ENCODE data around the gene BASP1.
"Not testable (repeated sequence)": the region's sequence is repeated elsewhere in the genome, so short reads cannot be mapped to it uniquely, and the experiment has no call there.

The BASP1 gene

GRCh38 chr5:17292434-17293015 lies 75.1 kb downstream of the BASP1 start:
- DNase-seq: no peak

GRCh38 chr5:17294639-17295311 lies 77.3 kb downstream of the BASP1 start:
- DNase-seq: no peak

- no peak for DNase-seq
These were observed 78.2 kb downstream of the BASP1 start for GRCh38 chr5:17295671-17296070.

GRCh38 chr5:17302106-17302505 lies 84.7 kb downstream of the BASP1 start:
- no peak for DNase-seq

GRCh38 chr5:17302604-17303003 lies 85.2 kb downstream of the BASP1 start:
- no peak for DNase-seq

GRCh38 chr5:17304282-17304681 lies 86.9 kb downstream of the BASP1 start:
- no peak for DNase-seq

- DNase-seq: no peak
These were observed 87.6 kb downstream of the BASP1 start for GRCh38 chr5:17305017-17305416.

GRCh38 chr5:17305964-17306725 lies 88.7 kb downstream of the BASP1 start:
- no peak for DNase-seq

- DNase-seq: no peak
These were observed 89.3 kb downstream of the BASP1 start for GRCh38 chr5:17306726-17307091.

GRCh38 chr5:17307440-17307839 lies 90.0 kb downstream of the BASP1 start:
- not testable (repeated sequence) for DNase-seq

- no peak for DNase-seq
These were observed 91.1 kb downstream of the BASP1 start for GRCh38 chr5:17308326-17309065.

- no peak for DNase-seq
These were observed 92.0 kb downstream of the BASP1 start for GRCh38 chr5:17309462-17309861.

- DNase-seq: not testable (repeated sequence)
These were observed 93.1 kb downstream of the BASP1 start for GRCh38 chr5:17310502-17310901.

GRCh38 chr5:17311811-17312210 lies 94.4 kb downstream of the BASP1 start:
- DNase-seq: not testable (repeated sequence)

- no peak for DNase-seq
These were observed 94.9 kb downstream of the BASP1 start for GRCh38 chr5:17312358-17312757.

GRCh38 chr5:17314907-17315471 lies 97.6 kb downstream of the BASP1 start:
- no peak for DNase-seq

- DNase-seq: no peak
These were observed 98.3 kb downstream of the BASP1 start for GRCh38 chr5:17315710-17316221.

- DNase-seq: no peak
These were observed 99.6 kb downstream of the BASP1 start for GRCh38 chr5:17316970-17317459.

- no peak for DNase-seq
These were observed 100.0 kb downstream of the BASP1 start for GRCh38 chr5:17317473-17317872.

GRCh38 chr5:17319095-17319494 lies 101.7 kb downstream of the BASP1 start:
- DNase-seq: not testable (repeated sequence)

- DNase-seq: no peak
These were observed 108.6 kb downstream of the BASP1 start for GRCh38 chr5:17325770-17326599.
